Lung (tissue), 12 donors: ENCODE results near the gene PTPRU. TPM values are rescaled to one million over a fixed set of nuclear protein-coding genes. Genes with fewer than 3 reads are reported as not detected.
A peak's percentile ranks its signal among the peaks of the same experiment; 100 is the strongest.

Source experiments
- ATAC-seq: fragments of 200-7000 bp; cut with Tn5 transposase; one replicate; pipeline ENCODE4 v1.9.1; 2020; ENCODE audit warnings: moderate number of reproducible peaks; ENCODE audit not compliant: insufficient read depth, low FRiP score
- DNase-seq, 3 donors: peaks; one replicate each; pipeline ENCODE4 v3.0.0-alpha.2; 2013 to 2017
- H3K27ac ChIP-seq, 2 donors: one replicate each; pipeline ENCODE4 v1.5.1; 2013; ENCODE audit warnings: mild to moderate bottlenecking in 2 of 2, moderate library complexity in 2 of 2, control low read depth in 1 of 2, inconsistent platforms in 1 of 2, low read depth in 1 of 2, low read length in 1 of 2
- H3K27me3 ChIP-seq, 3 donors: one replicate each; pipeline ENCODE4 v1.5.1; 2013; ENCODE audit warnings: low read length in 2 of 3; ENCODE audit not compliant: control insufficient read depth in 3 of 3, insufficient read depth in 3 of 3
- H3K36me3 ChIP-seq, 4 donors: one replicate each; pipeline ENCODE4 v1.5.1; 2013; ENCODE audit warnings: low read length in 4 of 4, mild to moderate bottlenecking in 1 of 4, moderate library complexity in 1 of 4; ENCODE audit not compliant: control insufficient read depth in 4 of 4, insufficient read depth in 4 of 4
- H3K4me1 ChIP-seq, 5 donors: one replicate each; pipeline ENCODE4 v1.5.1; 2013; ENCODE audit warnings: low read length in 5 of 5, mild to moderate bottlenecking in 2 of 5, moderate library complexity in 1 of 5; ENCODE audit not compliant: control insufficient read depth in 5 of 5, insufficient read depth in 5 of 5
- H3K4me3 ChIP-seq: one replicate; pipeline ENCODE4 v1.5.1; 2013; ENCODE audit warnings: mild to moderate bottlenecking, control low read depth, moderate library complexity
- H3K9ac ChIP-seq, 2 donors: one replicate each; pipeline ENCODE4 v1.5.1; 2013; ENCODE audit warnings: low read length in 2 of 2, control low read depth in 1 of 2; ENCODE audit not compliant: insufficient read depth in 1 of 2
- H3K9me3 ChIP-seq, 4 donors: one replicate each; pipeline ENCODE4 v1.5.1; 2013; ENCODE audit warnings: low read length in 3 of 4, mild to moderate bottlenecking in 1 of 4, moderate library complexity in 1 of 4; ENCODE audit not compliant: control insufficient read depth in 4 of 4, insufficient read depth in 3 of 4
- CTCF ChIP-seq: IDR thresholded peaks from 2 replicates; pipeline ENCODE4 v1.5.1; 2012; ENCODE audit warnings: mild to moderate bottlenecking; ENCODE audit errors: control extremely low read depth, extremely low read depth
- WGBS, 2 donors: extraction: QIAGEN DNeasy Blood & Tissue Kit; methylation state at CpG; one replicate each; pipeline ENCODE4 v1.1.7; 2013; 5-methylcytosine and 5-hydroxymethylcytosine counted together
- polyA plus RNA-seq, 2 donors: library from polyadenylated mRNA; stranded (reverse); fragments of 200-250 nt; gene quantifications; one replicate each; pipeline ENCODE4 v1.2.1, GENCODE V29; 2013
- total RNA-seq, 2 donors: library from RNA; depleted of rRNA in 1 of 2; stranded (reverse); fragments of >200 nt in 1 of 2; gene quantifications; one replicate each; pipeline ENCODE4 v1.2.1, GENCODE V29; 2014 to 2021
- donor health status: control.
- donor health status: control.
- donor health status: Bipolar disorder and iron deficiency.
- donor health status: healthy.
- donor health status: DM: yes; HTN: yes; CAD: no.

Gene PTPRU
- total and polyA plus RNA-seq, 4 donors: 22.6 to 55.3 (median 32.9) TPM

GRCh38 chr1:29267321-29268070 lies 31.2 kb downstream of the PTPRU start:
- TF ChIP-seq CTCF: no peak
- no peak for DNase-seq
- no peak for ATAC-seq
- Histone ChIP-seq H3K36me3 (no peaks in the 10 kb centered on the region), H3K9ac (no peak overlapping the region), H3K4me3 (no peak overlapping the region), H3K4me1 (peaks cover 0 to 28% (median 6%) of the 10 kb centered on the region in 5 donors), H3K27me3 (no peaks in the 10 kb centered on the region), H3K27ac (no peak overlapping the region), H3K9me3 (no peaks in the 10 kb centered on the region)
- WGBS, 2 donors: 68 to 72% methylated on average over 9 of the region's 9 CpGs

GRCh38 chr1:29269382-29269781 lies 33.1 kb downstream of the PTPRU start:
- H3K4me3 ChIP-seq: no peak overlapping the region
- peaks cover 0 to 28% (median 6%) of the 10 kb centered on the region in 5 donors for H3K4me1 ChIP-seq
- no peaks in the 10 kb centered on the region for H3K27me3 ChIP-seq
- no peak overlapping the region for H3K27ac ChIP-seq
- TF ChIP-seq CTCF: no peak
- DNase-seq: peak; percentile 70 to 84 (median 80)
- H3K9me3 ChIP-seq: no peaks in the 10 kb centered on the region
- H3K36me3 ChIP-seq: no peaks in the 10 kb centered on the region
- no peak for ATAC-seq
- 68 to 73% methylated on average over 8 of the region's 8 CpGs for WGBS, 2 donors
- H3K9ac ChIP-seq: no peak overlapping the region

DNA sequence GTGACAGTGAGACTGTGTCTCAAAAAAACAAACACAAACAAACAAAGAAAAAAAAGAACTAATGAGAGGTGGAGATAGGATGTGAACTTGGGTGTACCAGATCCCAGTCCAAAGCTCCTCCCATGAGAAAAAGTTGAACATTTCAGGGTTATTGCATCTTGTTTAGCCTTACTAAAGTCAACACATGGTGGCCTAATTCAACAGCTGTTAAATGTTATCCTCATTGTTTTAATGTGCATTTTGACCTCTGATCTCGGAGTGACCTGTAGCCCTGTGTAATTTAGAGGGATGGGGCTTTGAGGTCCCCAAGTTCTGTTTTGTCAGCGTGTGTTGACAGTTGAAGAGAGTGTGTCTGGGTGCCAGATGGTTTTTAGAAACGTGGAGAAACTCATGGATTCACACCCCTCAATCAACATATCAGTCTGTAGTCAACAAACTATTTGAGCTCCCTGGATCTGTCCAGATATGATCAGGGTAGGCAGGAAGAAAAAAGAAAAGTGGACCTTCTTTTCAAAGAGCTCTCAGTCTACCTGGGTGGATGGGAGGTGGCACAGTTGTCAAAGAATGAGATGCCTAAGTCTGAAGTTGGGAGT lies 34.7 kb downstream of the PTPRU start:
- 42 to 52% methylated on average over 3 of the region's 3 CpGs for WGBS, 2 donors
- Histone ChIP-seq H3K9me3 (no peaks in the 10 kb centered on the region), H3K27me3 (no peaks in the 10 kb centered on the region), H3K27ac (peak overlapping the region in 1 of 2 donors; percentile 75), H3K4me1 (peaks cover 0 to 28% (median 6%) of the 10 kb centered on the region in 5 donors), H3K4me3 (no peak overlapping the region), H3K9ac (no peak overlapping the region), H3K36me3 (peaks cover 0 to 3% (median 0%) of the 10 kb centered on the region in 4 donors)
- DNase-seq: peak; percentile 11 to 44 (median 23)
- TF ChIP-seq CTCF: no peak
- ATAC-seq: no peak
